ENCODE data around the gene C11orf65.
"Not testable (repeated sequence)": the region's sequence is repeated elsewhere in the genome, so short reads cannot be mapped to it uniquely, and the experiment has no call there.

GRCh38 chr11:108373505-108373904 is 93.8 kb downstream of the C11orf65 start:
- TF ChIP-seq CTCF (IDR thresholded peaks at IDR 0.05); ZFX (IDR thresholded peaks at IDR 0.05; ENCODE audit: borderline replicate concordance): not testable (repeated sequence)

Measured in 22Rv1 (cell line).